GM12872 (cell line): ENCODE measurements around the gene GPR68.

Source experiments
- CTCF ChIP-seq: IDR thresholded peaks from 3 replicates; pipeline ENCODE4 v1.5.1; 2011; ENCODE audit warnings: low read depth, mild to moderate bottlenecking, low read length, moderate library complexity; ENCODE audit not compliant: insufficient read depth

GPR68 gene

DNA sequence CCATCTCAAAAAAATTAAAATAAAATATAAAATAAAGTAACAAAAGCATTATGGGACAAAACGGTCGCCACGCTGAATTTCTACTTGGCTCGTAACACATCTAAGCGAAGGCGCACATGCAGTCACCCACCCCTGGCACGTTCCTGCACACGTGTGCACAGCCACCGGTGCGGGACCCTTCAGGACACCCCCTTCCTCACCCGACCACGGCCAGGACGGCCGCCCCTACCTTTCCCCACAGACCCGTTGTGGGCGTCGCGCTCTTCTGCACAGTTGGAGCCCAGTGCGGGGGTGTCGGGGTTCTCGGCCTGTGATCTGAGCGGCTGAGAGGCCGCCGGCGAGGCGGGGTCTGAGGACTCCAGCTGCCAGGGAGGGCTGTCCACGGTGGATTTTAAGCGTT lies 44.4 kb upstream of the GPR68 start:
- TF ChIP-seq CTCF = no peak

DNA sequence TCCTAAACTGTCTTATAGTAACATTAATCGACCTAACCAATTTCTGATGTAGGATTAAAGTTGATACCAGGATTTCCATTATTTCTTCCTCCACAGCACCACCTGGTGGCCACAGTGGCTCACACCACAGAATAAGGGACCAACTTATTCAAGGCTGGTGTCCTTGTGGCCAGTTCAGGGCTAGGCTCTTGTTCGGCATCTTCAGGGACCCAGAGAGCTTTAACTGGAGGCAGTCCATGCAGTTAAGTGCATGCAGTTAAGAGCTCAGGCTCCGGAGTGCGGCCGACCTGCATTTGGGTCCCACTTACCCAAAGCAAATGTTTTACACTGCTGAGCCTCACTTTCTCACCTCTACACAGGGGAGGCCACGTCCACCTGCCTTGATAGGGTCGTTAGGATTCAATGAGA lies 42.0 kb upstream of the GPR68 start:
- peak; percentile 88 for TF ChIP-seq CTCF

DNA sequence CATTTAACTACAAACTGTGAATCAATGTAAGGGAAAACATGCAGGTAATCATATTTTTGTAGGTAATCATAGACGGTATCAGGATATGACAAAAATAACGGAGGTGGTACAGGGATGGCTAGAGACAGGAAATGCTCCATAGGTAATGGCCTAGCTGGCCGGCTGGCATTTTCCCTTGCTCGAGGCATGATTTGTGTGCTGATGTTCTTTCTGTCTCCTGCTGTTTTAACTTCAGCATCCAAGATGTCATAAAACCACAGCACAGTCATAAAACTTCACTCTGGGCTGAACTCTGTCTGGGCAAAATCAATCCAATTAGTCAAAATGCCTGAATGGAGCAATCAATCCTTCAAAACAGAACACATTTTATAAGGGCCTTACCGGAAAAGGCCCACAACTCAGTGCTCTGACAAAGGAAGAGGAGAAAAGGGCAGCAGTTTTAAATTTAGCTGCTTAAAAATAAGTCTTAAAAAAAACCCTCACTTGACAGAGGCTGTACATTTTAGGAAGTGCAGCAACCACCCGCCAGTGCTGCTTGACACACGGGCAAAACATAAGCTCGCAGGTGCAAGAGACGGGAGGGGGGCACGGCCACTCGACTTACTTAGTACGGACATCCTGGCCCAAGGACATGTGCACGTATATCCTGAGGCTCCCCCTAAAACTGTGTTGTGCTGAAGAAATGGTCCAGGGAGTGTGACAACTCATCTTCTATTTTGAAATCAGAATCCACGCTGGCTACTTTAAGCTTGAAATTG lies 40.5 kb upstream of the GPR68 start:
- no peak for TF ChIP-seq CTCF

DNA sequence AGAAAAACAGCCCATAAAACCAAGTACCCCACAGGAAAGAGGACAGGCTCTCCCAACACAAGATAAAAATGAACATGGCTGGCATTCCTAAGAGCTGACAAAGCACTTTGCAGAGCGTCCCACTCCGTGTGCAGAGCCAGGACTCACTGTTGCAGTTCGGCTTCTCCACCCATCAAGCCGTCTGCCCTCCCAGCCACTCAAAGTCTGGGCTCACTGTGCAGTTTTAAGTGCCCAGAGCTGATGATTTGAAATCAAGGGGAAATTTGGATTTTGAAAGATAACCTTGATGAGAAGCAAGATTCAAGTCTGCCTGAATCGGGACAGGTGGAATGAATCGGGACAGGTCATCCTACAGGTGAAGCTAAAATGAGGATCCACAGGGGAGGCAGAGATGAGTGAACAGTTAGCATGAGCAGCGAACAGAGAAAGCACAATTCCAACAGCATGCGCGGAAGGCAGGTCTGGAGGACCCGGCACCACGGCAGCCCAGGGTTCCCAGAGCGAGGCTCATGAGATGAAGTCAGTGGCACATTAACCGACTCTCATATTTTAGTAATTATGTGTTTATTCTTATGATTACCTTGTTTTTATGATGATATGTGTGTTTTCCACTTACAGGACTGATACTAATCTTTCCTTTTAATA lies 39.8 kb upstream of the GPR68 start:
- TF ChIP-seq CTCF = no peak

DNA sequence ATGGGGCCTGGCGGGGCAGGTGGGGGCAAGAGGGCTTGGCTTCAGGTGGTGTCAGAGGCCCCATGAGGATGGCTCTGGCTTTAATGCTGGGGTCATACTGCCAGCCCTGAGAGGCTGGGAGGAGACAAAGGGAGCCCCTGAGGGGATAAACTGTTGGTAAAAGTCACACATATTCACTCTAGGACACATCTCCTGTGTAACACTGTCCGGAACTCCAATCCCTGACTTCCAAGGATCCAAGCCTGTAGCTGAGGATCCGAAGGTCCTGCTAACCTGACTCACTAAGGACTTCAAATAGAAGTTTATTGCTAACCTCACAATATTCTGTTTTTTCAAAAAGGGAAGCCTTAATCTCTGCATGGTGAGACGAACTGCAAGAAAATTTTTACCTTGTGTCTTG lies 39.2 kb upstream of the GPR68 start:
- TF ChIP-seq CTCF = no peak

- TF ChIP-seq CTCF = no peak
Measured at GRCh38 chr14:91282954-91283645, 38.6 kb upstream of the GPR68 start.

- no peak for TF ChIP-seq CTCF
Measured at GRCh38 chr14:91281346-91281745, 36.8 kb upstream of the GPR68 start.
